ENCODE data around the gene RUNDC3A.

- TF ChIP-seq EZH2 (IDR thresholded peaks at IDR 0.05) (no peak), POLR2AphosphoS5 (IDR thresholded peaks at IDR 0.05; ENCODE audit: borderline replicate concordance, low read depth, low read length) (no peak), FOXP2 (optimal IDR thresholded peaks at IDR 0.05; ENCODE audit: control extremely low read depth, extremely low read length, insufficient read depth) (no peak)
Measured at GRCh38 chr17:44287651-44288050, 20.8 kb upstream of the RUNDC3A start.

Data from SK-N-MC (cell line).